PFSK-1 (cell line): ENCODE data around the gene ZNF827.

Source experiments
- POLR2AphosphoS5 ChIP-seq: IDR thresholded peaks from 2 replicates; pipeline ENCODE4 v1.6.1; 2012; ENCODE audit warnings: low read depth, mild to moderate bottlenecking, control low read depth, low read length, moderate library complexity
- TAF1 ChIP-seq: IDR thresholded peaks from 2 replicates; pipeline ENCODE4 v1.6.1; 2012; ENCODE audit warnings: low read length, control low read depth, borderline replicate concordance; ENCODE audit not compliant: insufficient read depth

- no peak for TF ChIP-seq POLR2AphosphoS5
- no peak for TF ChIP-seq TAF1
These were observed 36.1 kb downstream of the ZNF827 start for GRCh38 chr4:145902522-145902921.
